HEK293 (cell line): Measurements from ENCODE around the gene SAMD14.

Experiments used
- KLF10 ChIP-seq: fragments of 450-650 bp; IDR thresholded peaks from 2 replicates; pipeline ENCODE4 v1.5.1; 2018; ENCODE audit warnings: missing biosample characterization, mild to moderate bottlenecking, missing genetic modification characterization
- KLF8 ChIP-seq: fragments of 450-650 bp; formaldehyde crosslinking; IDR thresholded peaks from 2 replicates; pipeline ENCODE4 v1.5.1; 2016; ENCODE audit warnings: missing biosample characterization, missing genetic modification characterization
- OSR2 ChIP-seq: fragments of 450-650 bp; formaldehyde crosslinking; IDR thresholded peaks from 2 replicates; pipeline ENCODE4 v1.5.1; 2016; ENCODE audit warnings: missing biosample characterization, missing genetic modification characterization
- SP3 ChIP-seq: fragments of 450-650 bp; formaldehyde crosslinking; IDR thresholded peaks from 2 replicates; pipeline ENCODE4 v1.5.1; 2016; ENCODE audit warnings: missing biosample characterization, missing genetic modification characterization
- TCF7L2 ChIP-seq: IDR thresholded peaks from 2 replicates; pipeline ENCODE4 v1.6.1; 2011; ENCODE audit warnings: low read depth, mild to moderate bottlenecking, inconsistent platforms, low read length, moderate library complexity, borderline replicate concordance
- ZBTB10 ChIP-seq: fragments of 450-650 bp; formaldehyde crosslinking; IDR thresholded peaks from 2 replicates; pipeline ENCODE4 v1.5.1; 2016; ENCODE audit warnings: missing biosample characterization, missing genetic modification characterization
- ZBTB17 ChIP-seq: fragments of 450-650 bp; formaldehyde crosslinking; IDR thresholded peaks from 2 replicates; pipeline ENCODE4 v1.5.1; 2016; ENCODE audit warnings: missing biosample characterization, missing genetic modification characterization
- ZBTB7A ChIP-seq: fragments of 450-650 bp; formaldehyde crosslinking; IDR thresholded peaks from 2 replicates; pipeline ENCODE4 v1.5.1; 2016; ENCODE audit warnings: low read depth, missing biosample characterization, missing genetic modification characterization
- ZFP37 ChIP-seq: fragments of 450-650 bp; formaldehyde crosslinking; IDR thresholded peaks from 2 replicates; pipeline ENCODE4 v1.5.1; 2016; ENCODE audit warnings: missing biosample characterization, missing genetic modification characterization
- ZFP69B ChIP-seq: fragments of 450-650 bp; formaldehyde crosslinking; IDR thresholded peaks from 2 replicates; pipeline ENCODE4 v1.5.1; 2016; ENCODE audit warnings: missing biosample characterization, missing genetic modification characterization
- ZNF157 ChIP-seq: fragments of 450-650 bp; formaldehyde crosslinking; IDR thresholded peaks from 2 replicates; pipeline ENCODE4 v1.5.1; 2016; ENCODE audit warnings: missing biosample characterization, missing genetic modification characterization
- ZNF184 ChIP-seq: fragments of 450-650 bp; IDR thresholded peaks from 2 replicates; pipeline ENCODE4 v1.5.1; 2018; ENCODE audit warnings: missing biosample characterization, mild to moderate bottlenecking, missing genetic modification characterization
- ZNF239 ChIP-seq: fragments of 450-650 bp; formaldehyde crosslinking; IDR thresholded peaks from 2 replicates; pipeline ENCODE4 v1.5.1; 2016; ENCODE audit warnings: missing biosample characterization, missing genetic modification characterization
- ZNF266 ChIP-seq: fragments of 450-650 bp; formaldehyde crosslinking; IDR thresholded peaks from 2 replicates; pipeline ENCODE4 v1.5.1; 2016; ENCODE audit warnings: missing biosample characterization, missing genetic modification characterization, low read depth
- ZNF350 ChIP-seq: fragments of 450-650 bp; formaldehyde crosslinking; IDR thresholded peaks from 2 replicates; pipeline ENCODE4 v1.5.0; 2017; ENCODE audit warnings: missing biosample characterization, mild to moderate bottlenecking, missing genetic modification characterization
- ZNF426 ChIP-seq: fragments of 450-650 bp; formaldehyde crosslinking; IDR thresholded peaks from 2 replicates; pipeline ENCODE4 v1.5.1; 2017; ENCODE audit warnings: missing biosample characterization, missing genetic modification characterization, mild to moderate bottlenecking, inconsistent platforms, moderate library complexity
- ZNF585B ChIP-seq: fragments of 450-650 bp; formaldehyde crosslinking; IDR thresholded peaks from 2 replicates; pipeline ENCODE4 v1.5.1; 2016; ENCODE audit warnings: missing biosample characterization, missing genetic modification characterization
- ZNF600 ChIP-seq: fragments of 450-650 bp; formaldehyde crosslinking; IDR thresholded peaks from 2 replicates; pipeline ENCODE4 v1.5.1; 2016; ENCODE audit warnings: missing biosample characterization, missing genetic modification characterization
- ZNF664 ChIP-seq: fragments of 450-650 bp; formaldehyde crosslinking; IDR thresholded peaks from 2 replicates; pipeline ENCODE4 v1.5.1; 2016; ENCODE audit warnings: missing biosample characterization, missing genetic modification characterization
- ZNF704 ChIP-seq: fragments of 450-650 bp; formaldehyde crosslinking; IDR thresholded peaks from 2 replicates; pipeline ENCODE4 v1.5.1; 2016; ENCODE audit warnings: missing biosample characterization, missing genetic modification characterization
- ZNF777 ChIP-seq: fragments of 450-650 bp; formaldehyde crosslinking; IDR thresholded peaks from 2 replicates; pipeline ENCODE4 v1.5.1; 2017; ENCODE audit warnings: missing biosample characterization, missing genetic modification characterization, borderline replicate concordance
- ZSCAN23 ChIP-seq: fragments of 450-650 bp; formaldehyde crosslinking; IDR thresholded peaks from 2 replicates; pipeline ENCODE4 v1.5.1; 2016; ENCODE audit warnings: missing biosample characterization, missing genetic modification characterization
- TF ChIP-seq, protein P1 (sequence below): fragments of 450-650 bp; formaldehyde crosslinking; IDR thresholded peaks from 2 replicates; pipeline ENCODE4 v1.5.1; 2016; ENCODE audit warnings: missing biosample characterization, missing genetic modification characterization
- TF ChIP-seq, protein P2 (sequence below): fragments of 450-650 bp; formaldehyde crosslinking; IDR thresholded peaks from 2 replicates; pipeline ENCODE4 v1.5.1; 2016; ENCODE audit warnings: missing biosample characterization, missing genetic modification characterization
- TF ChIP-seq, protein P3 (sequence below): fragments of 450-650 bp; formaldehyde crosslinking; IDR thresholded peaks from 2 replicates; pipeline ENCODE4 v1.5.1; 2016; ENCODE audit warnings: missing biosample characterization, missing genetic modification characterization
- TF ChIP-seq, protein P4 (sequence below): fragments of 450-650 bp; formaldehyde crosslinking; IDR thresholded peaks from 2 replicates; pipeline ENCODE4 v1.5.1; 2016; ENCODE audit warnings: missing biosample characterization, missing genetic modification characterization
- TF ChIP-seq, protein P5 (sequence below): IDR thresholded peaks from 2 replicates; pipeline ENCODE4 v1.6.1; 2011; ENCODE audit warnings: mild to moderate bottlenecking, low read depth, low read length, borderline replicate concordance

Gene SAMD14

DNA sequence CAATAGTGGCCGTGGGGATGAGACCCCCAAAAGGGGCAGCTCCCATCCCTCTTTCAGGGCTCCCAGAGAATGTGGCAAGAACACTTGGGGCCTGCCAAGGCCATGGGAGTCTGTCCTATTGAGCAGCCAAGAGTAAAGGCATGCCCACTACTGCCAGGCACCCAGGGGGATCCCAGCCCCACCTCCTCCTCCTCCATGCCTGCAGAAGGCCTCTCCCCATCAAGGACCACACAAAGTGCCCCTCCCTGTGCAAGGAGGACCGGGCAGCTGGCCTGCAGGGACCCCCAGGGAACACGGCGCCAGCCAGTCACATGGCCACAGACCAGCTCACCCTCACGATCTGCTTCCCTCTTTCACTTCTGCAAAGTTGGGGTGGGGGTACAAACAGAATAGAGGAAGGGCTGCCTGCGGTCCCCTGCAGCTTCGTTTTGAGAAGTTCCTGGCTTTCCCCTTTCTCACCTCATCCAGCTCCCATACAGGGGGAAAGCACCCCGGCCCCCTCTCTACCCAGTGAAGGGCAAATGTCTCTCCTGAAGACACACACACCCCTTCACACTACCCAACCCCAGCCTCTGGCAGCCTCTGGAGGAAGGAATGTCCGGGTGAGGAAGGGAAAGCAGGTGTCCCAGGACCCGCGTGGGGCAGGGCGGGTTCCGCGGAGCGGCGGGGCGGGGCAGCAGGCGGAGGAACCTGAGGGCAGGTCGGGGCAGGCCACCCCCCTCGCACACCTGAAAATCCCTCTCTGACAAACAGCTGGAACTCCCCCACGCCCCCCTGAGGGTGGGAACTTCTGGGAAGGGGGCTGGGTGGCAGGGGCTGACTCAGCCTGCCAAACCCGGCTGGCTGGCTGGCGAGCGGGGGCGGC lies 18.5 kb upstream of the SAMD14 start (continued):
- TF ChIP-seq KLF10 (tag by site-specific recombination) (peak; percentile 79; the same call in 1 of the 2 replicates), OSR2 (tag by site-specific recombination) (no peak), SP3 (tag by site-specific recombination) (peak; percentile 92), ZBTB17 (peak; percentile 40), TCF7L2 (no peak), ZBTB7A (0 out of 2 replicates have a peak, but pooled peaks have one; percentile 45), ZNF184 (tag by site-specific recombination) (no peak), ZBTB10 (tag by site-specific recombination) (no peak), ZNF350 (tag by site-specific recombination) (no peak), ZFP69B (no peak), ZNF426 (tag by site-specific recombination) (no peak), ZNF704 (no peak), ZNF777 (tag by site-specific recombination) (no peak), ZSCAN23 (no peak), ZNF600 (tag by site-specific recombination) (no peak), ZNF664 (tag by site-specific recombination) (no peak), ZFP37 (tag by site-specific recombination) (no peak), ZNF266 (tag by site-specific recombination) (no peak), KLF8 (tag by site-specific recombination) (peak; percentile 66), ZNF157 (tag by site-specific recombination) (no peak), ZNF585B (no peak), ZNF239 (tag by site-specific recombination) (no peak)
- TF ChIP-seq, protein P1, sequence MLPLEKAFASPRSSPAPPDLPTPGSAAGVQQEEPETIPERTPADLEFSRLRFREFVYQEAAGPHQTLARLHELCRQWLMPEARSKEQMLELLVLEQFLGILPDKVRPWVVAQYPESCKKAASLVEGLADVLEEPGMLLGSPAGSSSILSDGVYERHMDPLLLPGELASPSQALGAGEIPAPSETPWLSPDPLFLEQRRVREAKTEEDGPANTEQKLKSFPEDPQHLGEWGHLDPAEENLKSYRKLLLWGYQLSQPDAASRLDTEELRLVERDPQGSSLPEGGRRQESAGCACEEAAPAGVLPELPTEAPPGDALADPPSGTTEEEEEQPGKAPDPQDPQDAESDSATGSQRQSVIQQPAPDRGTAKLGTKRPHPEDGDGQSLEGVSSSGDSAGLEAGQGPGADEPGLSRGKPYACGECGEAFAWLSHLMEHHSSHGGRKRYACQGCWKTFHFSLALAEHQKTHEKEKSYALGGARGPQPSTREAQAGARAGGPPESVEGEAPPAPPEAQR (tag by site-specific recombination) = no peak
- TF ChIP-seq, protein P2, sequence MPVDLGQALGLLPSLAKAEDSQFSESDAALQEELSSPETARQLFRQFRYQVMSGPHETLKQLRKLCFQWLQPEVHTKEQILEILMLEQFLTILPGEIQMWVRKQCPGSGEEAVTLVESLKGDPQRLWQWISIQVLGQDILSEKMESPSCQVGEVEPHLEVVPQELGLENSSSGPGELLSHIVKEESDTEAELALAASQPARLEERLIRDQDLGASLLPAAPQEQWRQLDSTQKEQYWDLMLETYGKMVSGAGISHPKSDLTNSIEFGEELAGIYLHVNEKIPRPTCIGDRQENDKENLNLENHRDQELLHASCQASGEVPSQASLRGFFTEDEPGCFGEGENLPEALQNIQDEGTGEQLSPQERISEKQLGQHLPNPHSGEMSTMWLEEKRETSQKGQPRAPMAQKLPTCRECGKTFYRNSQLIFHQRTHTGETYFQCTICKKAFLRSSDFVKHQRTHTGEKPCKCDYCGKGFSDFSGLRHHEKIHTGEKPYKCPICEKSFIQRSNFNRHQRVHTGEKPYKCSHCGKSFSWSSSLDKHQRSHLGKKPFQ (tag by site-specific recombination) = no peak
- TF ChIP-seq, protein P3, sequence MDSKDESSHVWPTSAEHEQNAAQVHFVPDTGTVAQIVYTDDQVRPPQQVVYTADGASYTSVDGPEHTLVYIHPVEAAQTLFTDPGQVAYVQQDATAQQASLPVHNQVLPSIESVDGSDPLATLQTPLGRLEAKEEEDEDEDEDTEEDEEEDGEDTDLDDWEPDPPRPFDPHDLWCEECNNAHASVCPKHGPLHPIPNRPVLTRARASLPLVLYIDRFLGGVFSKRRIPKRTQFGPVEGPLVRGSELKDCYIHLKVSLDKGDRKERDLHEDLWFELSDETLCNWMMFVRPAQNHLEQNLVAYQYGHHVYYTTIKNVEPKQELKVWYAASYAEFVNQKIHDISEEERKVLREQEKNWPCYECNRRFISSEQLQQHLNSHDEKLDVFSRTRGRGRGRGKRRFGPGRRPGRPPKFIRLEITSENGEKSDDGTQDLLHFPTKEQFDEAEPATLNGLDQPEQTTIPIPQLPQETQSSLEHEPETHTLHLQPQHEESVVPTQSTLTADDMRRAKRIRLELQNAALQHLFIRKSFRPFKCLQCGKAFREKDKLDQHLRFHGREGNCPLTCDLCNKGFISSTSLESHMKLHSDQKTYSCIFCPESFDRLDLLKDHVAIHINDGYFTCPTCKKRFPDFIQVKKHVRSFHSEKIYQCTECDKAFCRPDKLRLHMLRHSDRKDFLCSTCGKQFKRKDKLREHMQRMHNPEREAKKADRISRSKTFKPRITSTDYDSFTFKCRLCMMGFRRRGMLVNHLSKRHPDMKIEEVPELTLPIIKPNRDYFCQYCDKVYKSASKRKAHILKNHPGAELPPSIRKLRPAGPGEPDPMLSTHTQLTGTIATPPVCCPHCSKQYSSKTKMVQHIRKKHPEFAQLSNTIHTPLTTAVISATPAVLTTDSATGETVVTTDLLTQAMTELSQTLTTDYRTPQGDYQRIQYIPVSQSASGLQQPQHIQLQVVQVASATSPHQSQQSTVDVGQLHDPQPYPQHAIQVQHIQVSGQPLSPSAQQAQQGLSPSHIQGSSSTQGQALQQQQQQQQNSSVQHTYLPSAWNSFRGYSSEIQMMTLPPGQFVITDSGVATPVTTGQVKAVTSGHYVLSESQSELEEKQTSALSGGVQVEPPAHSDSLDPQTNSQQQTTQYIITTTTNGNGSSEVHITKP (tag by site-specific recombination) = peak; percentile 97
- TF ChIP-seq, protein P4, sequence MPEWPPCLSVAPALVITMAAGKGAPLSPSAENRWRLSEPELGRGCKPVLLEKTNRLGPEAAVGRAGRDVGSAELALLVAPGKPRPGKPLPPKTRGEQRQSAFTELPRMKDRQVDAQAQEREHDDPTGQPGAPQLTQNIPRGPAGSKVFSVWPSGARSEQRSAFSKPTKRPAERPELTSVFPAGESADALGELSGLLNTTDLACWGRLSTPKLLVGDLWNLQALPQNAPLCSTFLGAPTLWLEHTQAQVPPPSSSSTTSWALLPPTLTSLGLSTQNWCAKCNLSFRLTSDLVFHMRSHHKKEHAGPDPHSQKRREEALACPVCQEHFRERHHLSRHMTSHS (tag by site-specific recombination) = no peak
- TF ChIP-seq, protein P5, sequence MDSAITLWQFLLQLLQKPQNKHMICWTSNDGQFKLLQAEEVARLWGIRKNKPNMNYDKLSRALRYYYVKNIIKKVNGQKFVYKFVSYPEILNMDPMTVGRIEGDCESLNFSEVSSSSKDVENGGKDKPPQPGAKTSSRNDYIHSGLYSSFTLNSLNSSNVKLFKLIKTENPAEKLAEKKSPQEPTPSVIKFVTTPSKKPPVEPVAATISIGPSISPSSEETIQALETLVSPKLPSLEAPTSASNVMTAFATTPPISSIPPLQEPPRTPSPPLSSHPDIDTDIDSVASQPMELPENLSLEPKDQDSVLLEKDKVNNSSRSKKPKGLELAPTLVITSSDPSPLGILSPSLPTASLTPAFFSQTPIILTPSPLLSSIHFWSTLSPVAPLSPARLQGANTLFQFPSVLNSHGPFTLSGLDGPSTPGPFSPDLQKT = no peak
